Measurements from ENCODE around the gene GPER1. TPM values are rescaled to one million over a fixed set of nuclear protein-coding genes. Genes with fewer than 3 reads are reported as not detected.
A peak's percentile ranks its signal among the peaks of the same experiment; 100 is the strongest.

GPER1 gene
- total RNA-seq, 1 experiment from 2014 or later: not detected

- Histone ChIP-seq H4K8ac (replicated peaks; ENCODE audit: insufficient read length, low read depth, low read length) (no peak overlapping the region), H2AK5ac (ENCODE audit: insufficient read length, low read length) (no peak overlapping the region), H3K4me1 (ENCODE audit: insufficient read depth, low read length) (no peaks in the 10 kb centered on the region), H3K27ac (ENCODE audit: insufficient read length, low read depth, low read length) (no peak overlapping the region), H3K9ac (ENCODE audit: extremely low read depth, insufficient read length, low read length) (no peak overlapping the region), H3T11ph (ENCODE audit: low read length) (no peak overlapping the region), H4K20me1 (ENCODE audit: control insufficient read depth, insufficient read depth, insufficient read length) (no peaks in the 10 kb centered on the region), H4K91ac (ENCODE audit: insufficient read length, low read depth, low read length) (no peak overlapping the region), H2AFZ (ENCODE audit: low read length) (no peak overlapping the region), H3K18ac (ENCODE audit: insufficient read length, low read depth, low read length) (no peak overlapping the region), H2BK12ac (ENCODE audit: insufficient read length, low read depth, low read length) (no peak overlapping the region), H4K5ac (ENCODE audit: insufficient read length, low read depth, low read length) (no peak overlapping the region), H3K56ac (ENCODE audit: insufficient read length, low read depth, low read length) (no peak overlapping the region), H3K79me1 (ENCODE audit: insufficient read depth, low read depth, low read length, poor library complexity, severe bottlenecking) (no peaks in the 10 kb centered on the region), H3K4me2 (ENCODE audit: insufficient read depth, insufficient read length, low read length) (no peak overlapping the region), H3K9me3 (ENCODE audit: control insufficient read depth, low read depth, low read length) (no peaks in the 10 kb centered on the region), H3K23me2 (ENCODE audit: insufficient read length, low read depth, low read length, poor library complexity, severe bottlenecking) (no peaks in the 10 kb centered on the region), H3K23ac (ENCODE audit: insufficient read length, low read depth, low read length) (no peak overlapping the region), H3K4ac (ENCODE audit: low read depth, low read length) (no peak overlapping the region), H3K79me2 (ENCODE audit: insufficient read depth, low read length) (0 out of 2 replicates have a peak, but pooled peaks cover 1% of the 10 kb centered on the region), H3K14ac (ENCODE audit: insufficient read depth, low read length) (no peak overlapping the region), H2BK120ac (ENCODE audit: low read depth, low read length, poor library complexity, severe bottlenecking) (no peak overlapping the region), H2BK20ac (ENCODE audit: low read depth, low read length, poor library complexity, severe bottlenecking) (no peak overlapping the region), H2BK5ac (ENCODE audit: insufficient read length, low read length) (no peak overlapping the region), H3K27me3 (ENCODE audit: insufficient read depth, low read length) (no peaks in the 10 kb centered on the region), H2BK15ac (ENCODE audit: low read depth, low read length) (no peak overlapping the region)
- no peak for DNase-seq
- Mint-ChIP-seq H3K4me3 (peak overlapping the region in 1 of 2 experiments; percentile 32; a peak in 1 of 5 replicates), H3K36me3 (ENCODE audit: insufficient read depth in 1 of 3, low read depth in 3 of 3) (peaks cover 0 to 4% (median 2%) of the 10 kb centered on the region in 3 experiments; a peak in 2 of 7 replicates), H3K27ac (no peak overlapping the region), H3K4me1 (peaks cover 17 to 27% of the 10 kb centered on the region in 2 experiments), H3K9me3 (no peaks in the 10 kb centered on the region), H3K27me3 (ENCODE audit: low read depth) (no peaks in the 10 kb centered on the region)
- no peak for TF ChIP-seq CTCF (conservative IDR thresholded peaks at IDR 0.05)
- no CpG with 5 or more reads among the region's 10 CpGs for WGBS (ENCODE audit: extremely low coverage, insufficient read length, low lambda C conversion rate)
Observed at GRCh38 chr7:1058821-1059199, 29.1 kb upstream of the GPER1 start.

All from H9 (cell line).